Fibroblast of pulmonary artery (primary cell): Measurements from ENCODE around the gene ACTC1.
"Not testable (repeated sequence)": the region's sequence is repeated elsewhere in the genome, so short reads cannot be mapped to it uniquely, and the experiment has no call there.

Source experiments
- DNase-seq: peaks from one replicate; pipeline ENCODE4 v3.0.0-alpha.2; 2010; ENCODE audit warnings: low read depth
- H3K4me3 ChIP-seq: replicated peaks from 2 replicates; pipeline ENCODE4 v1.5.1; 2011; ENCODE audit warnings: low read depth, mild to moderate bottlenecking, control low read depth, low read length, moderate library complexity
- TF ChIP-seq, protein P1 (sequence below): IDR thresholded peaks from 2 replicates; pipeline ENCODE4 v1.5.1; 2011; ENCODE audit warnings: mild to moderate bottlenecking, control low read depth, low read length, inconsistent platforms; ENCODE audit errors: missing control alignments

The ACTC1 gene

DNA sequence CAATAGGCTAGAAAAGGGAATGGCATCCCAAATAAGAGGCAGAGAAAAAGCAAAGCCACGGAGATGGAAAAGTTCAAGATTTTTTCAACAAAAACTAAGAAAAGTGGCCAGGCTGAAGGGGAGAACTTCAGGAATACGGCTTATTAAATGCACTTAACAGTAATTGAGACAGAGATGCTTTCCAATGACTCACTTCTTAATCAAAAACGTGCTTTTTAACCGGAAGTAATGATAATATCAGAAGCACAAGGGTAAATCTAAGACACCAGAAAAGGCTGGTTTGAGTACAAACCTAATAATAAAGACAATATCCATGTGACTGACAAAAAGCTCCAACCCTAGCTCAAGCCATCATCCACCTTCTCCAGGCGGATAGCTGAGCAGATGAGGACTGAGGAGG is 24.8 kb upstream of the ACTC1 start:
- TF ChIP-seq, protein P1, sequence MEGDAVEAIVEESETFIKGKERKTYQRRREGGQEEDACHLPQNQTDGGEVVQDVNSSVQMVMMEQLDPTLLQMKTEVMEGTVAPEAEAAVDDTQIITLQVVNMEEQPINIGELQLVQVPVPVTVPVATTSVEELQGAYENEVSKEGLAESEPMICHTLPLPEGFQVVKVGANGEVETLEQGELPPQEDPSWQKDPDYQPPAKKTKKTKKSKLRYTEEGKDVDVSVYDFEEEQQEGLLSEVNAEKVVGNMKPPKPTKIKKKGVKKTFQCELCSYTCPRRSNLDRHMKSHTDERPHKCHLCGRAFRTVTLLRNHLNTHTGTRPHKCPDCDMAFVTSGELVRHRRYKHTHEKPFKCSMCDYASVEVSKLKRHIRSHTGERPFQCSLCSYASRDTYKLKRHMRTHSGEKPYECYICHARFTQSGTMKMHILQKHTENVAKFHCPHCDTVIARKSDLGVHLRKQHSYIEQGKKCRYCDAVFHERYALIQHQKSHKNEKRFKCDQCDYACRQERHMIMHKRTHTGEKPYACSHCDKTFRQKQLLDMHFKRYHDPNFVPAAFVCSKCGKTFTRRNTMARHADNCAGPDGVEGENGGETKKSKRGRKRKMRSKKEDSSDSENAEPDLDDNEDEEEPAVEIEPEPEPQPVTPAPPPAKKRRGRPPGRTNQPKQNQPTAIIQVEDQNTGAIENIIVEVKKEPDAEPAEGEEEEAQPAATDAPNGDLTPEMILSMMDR, result no peak
- no peak overlapping the region for H3K4me3 ChIP-seq
- no peak for DNase-seq

- DNase-seq, result no peak
- H3K4me3 ChIP-seq, result no peak overlapping the region
- TF ChIP-seq, protein P1, result no peak
Observed at GRCh38 chr15:34818526-34818925, 23.2 kb upstream of the ACTC1 start.

DNA sequence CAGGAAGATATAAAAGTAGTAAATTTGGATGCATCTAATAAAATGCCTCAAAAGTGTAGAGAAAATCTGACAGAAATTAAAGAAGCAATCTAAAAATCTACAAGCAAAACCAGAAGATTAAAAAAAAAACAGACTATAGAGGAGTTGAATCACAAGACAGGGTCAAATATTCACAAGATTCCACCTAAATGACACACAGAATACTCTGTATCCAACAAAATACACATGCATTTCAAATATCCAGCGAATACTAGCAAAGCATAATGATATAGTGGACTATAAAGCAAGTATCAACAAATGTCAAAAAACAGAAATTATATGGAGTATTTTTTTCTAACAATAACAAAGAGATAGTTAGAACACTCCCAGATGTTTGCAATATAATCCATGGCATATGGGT is 20.5 kb upstream of the ACTC1 start:
- no peak overlapping the region for H3K4me3 ChIP-seq
- TF ChIP-seq, protein P1, result no peak
- no peak for DNase-seq

DNA sequence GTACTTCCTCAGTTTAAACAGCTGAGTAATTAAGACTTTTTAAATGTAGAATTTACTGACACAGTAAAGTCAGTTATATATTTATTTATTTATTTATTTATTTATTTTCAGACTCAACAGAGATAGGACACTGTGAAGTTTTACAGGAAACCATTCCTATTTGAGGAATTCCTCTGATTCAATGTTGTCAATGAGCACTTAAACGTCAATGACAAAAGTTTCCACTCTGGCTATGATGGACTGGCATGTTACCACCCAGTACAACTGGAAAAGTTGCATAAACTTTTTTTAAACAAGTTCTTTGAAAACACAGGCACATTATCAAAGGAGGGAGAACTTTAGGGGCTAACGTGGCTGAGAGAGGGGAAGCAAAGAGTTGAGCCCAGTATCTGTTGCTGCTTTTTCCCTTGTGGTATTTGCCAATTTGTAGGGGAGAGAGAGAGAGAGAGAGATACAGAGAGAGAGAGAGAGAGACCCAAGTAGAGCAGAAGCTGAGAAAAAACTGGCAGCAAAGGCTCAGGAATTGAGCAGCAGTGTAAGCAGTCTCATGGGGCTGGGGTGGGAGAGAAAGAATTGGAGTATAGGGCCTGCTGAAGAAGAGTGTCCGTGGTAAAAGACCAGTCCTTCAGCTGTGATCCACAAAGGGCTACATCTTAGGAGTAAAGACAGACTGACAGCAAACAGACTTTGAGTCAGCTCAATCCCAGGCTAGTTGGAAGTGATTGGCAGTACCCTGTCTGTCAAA is 18.3 kb upstream of the ACTC1 start:
- DNase-seq, result no peak
- TF ChIP-seq, protein P1, result no peak
- H3K4me3 ChIP-seq, result no peak overlapping the region

DNA sequence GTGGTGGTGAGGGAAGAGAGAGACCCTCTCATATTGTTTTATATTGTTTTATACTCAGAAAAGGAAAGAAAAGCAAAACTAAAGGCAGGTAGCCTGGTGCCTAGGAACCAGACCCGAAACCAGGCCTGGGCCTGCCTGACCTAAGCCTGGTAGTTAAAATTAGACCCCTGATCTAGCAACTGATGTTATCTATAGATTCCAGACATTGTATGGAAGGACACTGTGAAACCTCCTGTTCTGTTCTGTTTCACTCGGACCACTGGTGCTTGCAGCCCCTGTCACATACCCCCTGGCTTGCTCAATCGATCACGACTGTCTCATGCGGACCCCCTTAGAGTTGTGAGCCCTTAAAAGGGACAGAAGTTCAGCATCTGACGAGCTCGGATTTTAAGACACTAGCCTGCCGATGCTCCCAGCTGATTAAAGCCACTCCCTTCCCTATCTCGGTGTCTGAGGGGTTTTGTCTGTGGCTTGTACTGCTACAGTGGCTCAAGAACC is 17.6 kb upstream of the ACTC1 start:
- not testable (repeated sequence) for H3K4me3 ChIP-seq, DNase-seq

DNA sequence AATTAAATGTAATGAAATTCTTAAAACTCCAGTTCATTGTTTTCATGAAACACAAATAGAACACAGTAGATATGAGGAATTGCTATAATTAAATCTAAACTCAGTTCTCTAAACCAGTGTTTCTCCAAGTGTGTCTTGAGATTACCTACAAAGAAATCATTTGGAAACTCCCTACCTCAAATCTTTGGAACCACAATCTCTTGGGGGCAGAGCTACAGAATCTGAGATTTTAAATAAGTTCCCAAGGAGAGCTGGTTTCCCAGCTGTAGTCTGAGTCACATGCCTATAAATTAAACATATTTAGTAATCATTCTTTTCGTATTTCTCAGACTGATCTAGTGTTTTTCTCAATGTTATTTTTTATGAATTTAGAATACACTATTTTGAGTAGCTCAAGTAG is 17.0 kb upstream of the ACTC1 start:
- H3K4me3 ChIP-seq, result no peak overlapping the region
- TF ChIP-seq, protein P1, result no peak
- DNase-seq, result peak; percentile 15

GRCh38 chr15:34810443-34811129 is 15.2 kb upstream of the ACTC1 start:
- H3K4me3 ChIP-seq, result no peak overlapping the region
- TF ChIP-seq, protein P1, result no peak
- peak; percentile 93 for DNase-seq
